Natural killer cell (primary cell): ENCODE measurements around the gene EFCAB6. TPM values are rescaled to one million over a fixed set of nuclear protein-coding genes. Genes with fewer than 3 reads are reported as not detected.

Experiments used
- ATAC-seq, 3 donors: fragments of 150-1000 bp in 2 of 3; fragments of 200-7000 bp in 1 of 3; cut with Tn5 transposase; 1 replicate in 1 of 3; 2 replicates in 2 of 3; pipeline ENCODE4 v1.10.0; 2021; ENCODE audit warnings: mild to moderate bottlenecking in 2 of 3, moderate library complexity in 2 of 3
- DNase-seq, 2 donors: peaks; one replicate each; pipeline versions ENCODE4 v3.0.0 to v3.0.0-alpha.2; 2013 to 2021; ENCODE audit warnings: mixed read lengths in 1 of 2
- H3K27ac ChIP-seq: one replicate; pipeline ENCODE4 v1.5.1; 2013; ENCODE audit warnings: mild to moderate bottlenecking, low read length
- H3K27me3 ChIP-seq: one replicate; pipeline ENCODE4 v1.6.1; 2013; ENCODE audit warnings: low read length; ENCODE audit not compliant: control insufficient read depth, insufficient read depth
- H3K36me3 ChIP-seq: one replicate; pipeline ENCODE4 v1.6.1; 2013; ENCODE audit warnings: low read length; ENCODE audit not compliant: control insufficient read depth, insufficient read depth
- H3K4me1 ChIP-seq: one replicate; pipeline ENCODE4 v1.6.1; 2013; ENCODE audit warnings: low read length; ENCODE audit not compliant: control insufficient read depth, insufficient read depth
- H3K4me3 ChIP-seq: one replicate; pipeline ENCODE4 v1.5.1; 2013; ENCODE audit warnings: low read length
- H3K9me3 ChIP-seq: one replicate; pipeline ENCODE4 v1.6.1; 2013; ENCODE audit warnings: low read length; ENCODE audit not compliant: control insufficient read depth, insufficient read depth
- H3K27ac Mint-ChIP-seq, 2 donors: one replicate each; pipeline ENCODE4 v1.8.0; 2022; ENCODE audit warnings: mild to moderate bottlenecking in 2 of 2, mixed read lengths in 2 of 2, moderate library complexity in 1 of 2
- H3K27me3 Mint-ChIP-seq, 2 donors: one replicate each; pipeline ENCODE4 v1.8.0; 2022; ENCODE audit warnings: low read depth in 2 of 2, mixed read lengths in 2 of 2
- H3K36me3 Mint-ChIP-seq: one replicate; pipeline ENCODE4 v1.8.0; 2022; ENCODE audit warnings: mixed read lengths
- H3K4me1 Mint-ChIP-seq, 2 donors: one replicate each; pipeline ENCODE4 v1.8.0; 2022; ENCODE audit warnings: mixed read lengths in 2 of 2
- H3K4me3 Mint-ChIP-seq: one replicate; pipeline ENCODE4 v1.8.0; 2022; ENCODE audit warnings: mild to moderate bottlenecking, moderate library complexity, mixed read lengths
- H3K9me3 Mint-ChIP-seq, 2 donors: one replicate each; pipeline ENCODE4 v1.8.0; 2022; ENCODE audit warnings: mixed read lengths in 2 of 2
- WGBS: methylation state at CpG from one replicate; pipeline ENCODE4 v1.1.7; 2013; ENCODE audit warnings: missing lambda C conversion rate; ENCODE audit not compliant: insufficient coverage; 5-methylcytosine and 5-hydroxymethylcytosine counted together
- intact Hi-C: fragments of 100-400 bp; cut with micrococcal nuclease; formaldehyde crosslinking; loops from one replicate; pipeline ENCODE4 v1.14.2; 2022
- total RNA-seq, 4 donors: library from RNA; stranded (reverse); fragments of 120-200 nt in 1 of 4; gene quantifications; one replicate each; pipeline versions ENCODE4 v1.2.3 to v1.2.4, GENCODE V29; 2013 to 2022
- TF ChIP-seq, protein P1 (sequence below): fragments of 200-600 bp; IDR thresholded peaks from one replicate; pipeline ENCODE4 v1.8.0; 2022; ENCODE audit warnings: antibody characterized with exemption

The EFCAB6 gene
- total RNA-seq, 3 donors from 2014 or later (not counting 1 experiment from before 2014, with no cell fraction given), result 0.23 to 0.35 (median 0.26) TPM

DNA sequence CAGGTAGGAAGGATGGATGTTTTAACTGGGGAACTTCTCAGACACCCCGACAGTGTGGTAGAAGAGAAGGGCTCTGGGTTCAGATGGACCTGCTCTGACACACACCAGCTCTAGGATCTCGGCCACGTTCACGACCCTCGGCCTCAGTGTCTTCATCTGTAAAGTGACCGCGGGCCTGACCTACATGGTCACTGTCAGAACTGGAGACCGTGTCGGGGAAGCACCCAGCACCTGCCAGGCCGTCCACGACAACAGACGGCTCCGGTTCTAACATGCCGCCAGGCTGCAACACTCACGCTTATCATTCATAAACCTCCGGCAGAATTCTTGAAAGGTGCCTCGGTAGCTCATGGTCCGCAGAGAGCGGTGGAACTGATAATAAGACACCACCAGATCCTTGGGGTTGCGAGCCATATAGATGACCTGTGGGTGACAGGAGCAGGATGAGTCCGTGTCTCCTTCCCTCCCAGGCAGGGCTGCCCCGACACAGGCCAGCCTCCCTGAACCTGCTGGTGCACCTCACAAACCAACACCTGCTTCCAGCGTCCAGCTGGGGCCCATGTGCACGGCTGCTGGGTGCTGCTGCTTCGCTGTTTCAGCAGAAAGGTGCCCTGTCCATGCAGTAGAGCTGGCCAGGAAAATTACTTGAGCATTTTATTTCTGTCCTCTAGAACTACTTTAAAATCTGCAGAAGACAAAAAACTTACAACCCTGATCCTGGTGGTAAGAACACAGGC lies 26.6 kb upstream of the EFCAB6 start:
- DNase-seq (no peak), ATAC-seq (no peak)
- H3K4me3 ChIP-seq, result no peak overlapping the region
- Mint-ChIP-seq H3K4me3 (no peak overlapping the region), H3K27me3 (peaks cover 2 to 9% of the 10 kb centered on the region in 2 donors), H3K9me3 (no peaks in the 10 kb centered on the region), H3K27ac (no peak overlapping the region), H3K36me3 (no peaks in the 10 kb centered on the region), H3K4me1 (no peaks in the 10 kb centered on the region)
- no peaks in the 10 kb centered on the region for H3K27me3 ChIP-seq
- no peak overlapping the region for H3K27ac ChIP-seq
- H3K4me1 ChIP-seq, result no peaks in the 10 kb centered on the region
- H3K9me3 ChIP-seq, result no peaks in the 10 kb centered on the region
- TF ChIP-seq, protein P1, sequence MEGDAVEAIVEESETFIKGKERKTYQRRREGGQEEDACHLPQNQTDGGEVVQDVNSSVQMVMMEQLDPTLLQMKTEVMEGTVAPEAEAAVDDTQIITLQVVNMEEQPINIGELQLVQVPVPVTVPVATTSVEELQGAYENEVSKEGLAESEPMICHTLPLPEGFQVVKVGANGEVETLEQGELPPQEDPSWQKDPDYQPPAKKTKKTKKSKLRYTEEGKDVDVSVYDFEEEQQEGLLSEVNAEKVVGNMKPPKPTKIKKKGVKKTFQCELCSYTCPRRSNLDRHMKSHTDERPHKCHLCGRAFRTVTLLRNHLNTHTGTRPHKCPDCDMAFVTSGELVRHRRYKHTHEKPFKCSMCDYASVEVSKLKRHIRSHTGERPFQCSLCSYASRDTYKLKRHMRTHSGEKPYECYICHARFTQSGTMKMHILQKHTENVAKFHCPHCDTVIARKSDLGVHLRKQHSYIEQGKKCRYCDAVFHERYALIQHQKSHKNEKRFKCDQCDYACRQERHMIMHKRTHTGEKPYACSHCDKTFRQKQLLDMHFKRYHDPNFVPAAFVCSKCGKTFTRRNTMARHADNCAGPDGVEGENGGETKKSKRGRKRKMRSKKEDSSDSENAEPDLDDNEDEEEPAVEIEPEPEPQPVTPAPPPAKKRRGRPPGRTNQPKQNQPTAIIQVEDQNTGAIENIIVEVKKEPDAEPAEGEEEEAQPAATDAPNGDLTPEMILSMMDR, result no peak
- intact Hi-C loops, result no loop called here
- no peaks in the 10 kb centered on the region for H3K36me3 ChIP-seq
- 91% methylated on average over 25 of the region's 25 CpGs for WGBS

DNA sequence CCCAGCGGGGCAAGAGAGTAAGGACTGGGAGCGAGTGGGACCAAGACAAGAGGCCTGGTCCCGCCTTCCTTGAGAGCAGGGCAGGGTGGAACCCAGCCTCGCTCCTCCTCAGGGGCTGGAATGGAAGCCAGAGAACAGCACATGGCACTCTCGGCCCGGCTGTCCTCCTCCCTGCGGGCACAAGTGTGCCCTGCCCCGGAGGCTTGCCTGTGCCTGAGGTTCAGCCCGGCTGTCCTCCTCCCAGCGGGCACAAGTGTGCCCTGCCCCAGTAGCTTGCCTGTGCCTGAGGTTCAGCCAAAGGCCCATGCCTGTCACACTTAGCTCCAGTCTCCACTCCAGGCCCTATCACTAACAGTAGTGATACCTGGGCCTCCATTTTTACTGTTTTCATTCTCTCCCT lies 26.1 kb upstream of the EFCAB6 start:
- DNase-seq (no peak), ATAC-seq (no peak)
- Mint-ChIP-seq H3K27ac (no peak overlapping the region), H3K4me1 (no peaks in the 10 kb centered on the region), H3K9me3 (no peaks in the 10 kb centered on the region), H3K27me3 (peaks cover 2 to 9% of the 10 kb centered on the region in 2 donors), H3K4me3 (no peak overlapping the region), H3K36me3 (no peaks in the 10 kb centered on the region)
- TF ChIP-seq, protein P1, result no peak
- WGBS, result 88% methylated on average over 10 of the region's 10 CpGs
- no peak overlapping the region for H3K4me3 ChIP-seq
- H3K27ac ChIP-seq, result no peak overlapping the region
- H3K4me1 ChIP-seq, result no peaks in the 10 kb centered on the region
- H3K27me3 ChIP-seq, result no peaks in the 10 kb centered on the region
- H3K36me3 ChIP-seq, result no peaks in the 10 kb centered on the region
- intact Hi-C loops, result no loop called here
- no peaks in the 10 kb centered on the region for H3K9me3 ChIP-seq

DNA sequence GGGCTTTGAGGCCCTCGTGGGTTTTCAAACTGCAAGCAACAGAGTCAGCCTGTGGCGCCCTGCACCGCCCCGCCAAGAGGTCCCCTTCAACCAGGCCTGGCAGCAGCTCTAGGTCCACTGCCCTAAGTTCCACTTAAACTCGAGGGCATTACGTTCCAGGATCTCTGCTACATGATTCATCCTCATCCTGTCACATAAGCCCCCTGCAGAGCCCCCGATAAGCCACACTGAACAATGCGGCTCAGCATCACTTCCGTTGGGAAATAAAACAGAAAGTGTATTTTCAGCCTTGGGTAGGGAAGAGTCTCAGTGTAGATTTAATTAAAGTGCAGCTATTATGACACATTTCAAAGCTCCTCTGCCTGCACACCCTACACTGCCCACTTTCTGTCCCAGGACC lies 25.6 kb upstream of the EFCAB6 start:
- no peak overlapping the region for H3K4me3 ChIP-seq
- Mint-ChIP-seq H3K4me3 (no peak overlapping the region), H3K27me3 (peaks cover 5 to 9% of the 10 kb centered on the region in 2 donors), H3K36me3 (no peaks in the 10 kb centered on the region), H3K27ac (no peak overlapping the region), H3K9me3 (no peaks in the 10 kb centered on the region), H3K4me1 (no peaks in the 10 kb centered on the region)
- ATAC-seq, result no peak
- TF ChIP-seq, protein P1, result no peak
- WGBS, result 72% methylated on average over 9 of the region's 9 CpGs
- no peaks in the 10 kb centered on the region for H3K9me3 ChIP-seq
- DNase-seq, result no peak
- intact Hi-C loops, result no loop called here
- H3K27ac ChIP-seq, result no peak overlapping the region
- H3K36me3 ChIP-seq, result no peaks in the 10 kb centered on the region
- no peaks in the 10 kb centered on the region for H3K4me1 ChIP-seq
- H3K27me3 ChIP-seq, result no peaks in the 10 kb centered on the region

DNA sequence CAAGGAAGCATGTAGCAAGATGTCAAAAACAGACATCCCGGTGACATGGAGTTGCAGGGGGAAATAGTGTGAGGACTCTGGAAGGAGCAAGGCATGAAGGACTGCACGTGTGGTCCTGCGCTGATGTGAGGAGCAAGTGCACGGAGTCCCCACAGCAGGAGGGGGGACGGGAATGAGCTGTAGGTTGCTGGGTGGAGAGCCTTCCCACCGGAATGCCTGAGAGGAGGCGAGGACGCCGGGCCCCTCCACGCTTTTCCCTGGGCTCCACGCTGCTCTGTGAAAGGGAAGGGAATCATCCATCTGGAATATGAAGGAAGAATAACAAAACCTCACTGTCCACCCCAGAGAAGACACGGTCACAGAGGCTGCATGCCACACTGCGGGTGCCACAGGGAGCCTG lies 23.6 kb upstream of the EFCAB6 start:
- DNase-seq (no peak), ATAC-seq (no peak)
- no peaks in the 10 kb centered on the region for H3K4me1 ChIP-seq
- no peak overlapping the region for H3K27ac ChIP-seq
- TF ChIP-seq, protein P1, result no peak
- 91% methylated on average over 13 of the region's 13 CpGs for WGBS
- Mint-ChIP-seq H3K27me3 (peaks cover 5 to 9% of the 10 kb centered on the region in 2 donors), H3K4me3 (no peak overlapping the region), H3K4me1 (no peaks in the 10 kb centered on the region), H3K27ac (no peak overlapping the region), H3K9me3 (no peaks in the 10 kb centered on the region), H3K36me3 (no peaks in the 10 kb centered on the region)
- no peaks in the 10 kb centered on the region for H3K27me3 ChIP-seq
- no peak overlapping the region for H3K4me3 ChIP-seq
- H3K9me3 ChIP-seq, result no peaks in the 10 kb centered on the region
- intact Hi-C loops, result no loop called here
- H3K36me3 ChIP-seq, result no peaks in the 10 kb centered on the region
